HCT116 (cell line): Measurements from ENCODE around the gene MACC1.

Experiments used
- POLR2A ChIP-seq: IDR thresholded peaks from 2 replicates; pipeline ENCODE4 v1.7.0; 2011; ENCODE audit warnings: borderline replicate concordance; ENCODE audit not compliant: insufficient read depth, insufficient read length; ENCODE audit errors: extremely low read depth
- POLR2AphosphoS5 ChIP-seq: IDR thresholded peaks from 2 replicates; pipeline ENCODE4 v1.6.1; 2011; ENCODE audit warnings: mild to moderate bottlenecking, low read depth, low read length, moderate library complexity
- RAD21 ChIP-seq: IDR thresholded peaks from 2 replicates; pipeline ENCODE4 v1.6.1; 2012; ENCODE audit warnings: low read depth, mild to moderate bottlenecking
- SIN3A ChIP-seq: IDR thresholded peaks from 2 replicates; pipeline ENCODE4 v1.6.1; 2012; ENCODE audit warnings: low read depth
- TF ChIP-seq, protein P1 (sequence below): IDR thresholded peaks from 2 replicates; pipeline ENCODE4 v1.6.1; 2012; ENCODE audit warnings: low read depth
- TF ChIP-seq, protein P2 (sequence below), 3 experiments: fragments of 200-600 bp in 1 of 3; sonication (generic) in 1 of 3; IDR thresholded peaks in 2 of 3; conservative IDR thresholded peaks in 1 of 3; 2 replicates each; pipeline ENCODE4 v1.5.1; 2012 to 2017; ENCODE audit warnings: low read depth in 2 of 3, low read length in 2 of 3, antibody characterized with exemption in 1 of 3, borderline replicate concordance in 1 of 3, control low read depth in 1 of 3, mild to moderate bottlenecking in 1 of 3, mixed read lengths in 1 of 3, mixed run types in 1 of 3, moderate library complexity in 1 of 3; ENCODE audit not compliant: insufficient read depth in 1 of 3

DNA sequence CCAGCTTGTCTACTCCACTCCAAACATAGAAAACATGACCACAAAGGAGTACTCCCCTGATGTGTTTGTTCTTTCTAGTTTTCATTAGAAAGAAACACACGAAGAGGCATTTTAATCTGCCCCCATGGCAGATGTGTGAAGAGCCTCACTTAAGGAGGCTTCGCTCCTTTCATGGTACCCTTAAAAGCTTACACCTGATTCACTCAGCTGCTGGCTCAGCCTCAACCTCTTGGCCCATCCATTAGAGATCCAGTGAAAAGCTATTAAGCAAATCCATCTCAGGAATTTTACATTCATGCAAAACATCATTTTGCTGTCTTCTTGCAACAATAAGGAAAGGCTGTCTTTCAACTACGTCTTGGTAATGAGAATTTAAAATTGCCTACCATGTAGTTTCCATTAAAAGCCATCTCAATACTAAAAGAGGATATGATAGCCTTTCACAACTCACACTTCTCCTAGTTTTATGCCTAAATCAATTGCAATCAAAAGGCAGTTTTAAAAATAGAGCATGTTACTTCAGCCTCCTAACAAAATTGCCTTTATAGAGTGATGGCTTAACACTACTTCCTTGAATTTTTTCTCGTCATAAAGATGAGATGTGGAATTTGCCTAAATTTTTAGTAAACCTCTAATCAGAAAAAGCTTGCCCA, 22.7 kb downstream of the MACC1 start:
- TF ChIP-seq, protein P1, sequence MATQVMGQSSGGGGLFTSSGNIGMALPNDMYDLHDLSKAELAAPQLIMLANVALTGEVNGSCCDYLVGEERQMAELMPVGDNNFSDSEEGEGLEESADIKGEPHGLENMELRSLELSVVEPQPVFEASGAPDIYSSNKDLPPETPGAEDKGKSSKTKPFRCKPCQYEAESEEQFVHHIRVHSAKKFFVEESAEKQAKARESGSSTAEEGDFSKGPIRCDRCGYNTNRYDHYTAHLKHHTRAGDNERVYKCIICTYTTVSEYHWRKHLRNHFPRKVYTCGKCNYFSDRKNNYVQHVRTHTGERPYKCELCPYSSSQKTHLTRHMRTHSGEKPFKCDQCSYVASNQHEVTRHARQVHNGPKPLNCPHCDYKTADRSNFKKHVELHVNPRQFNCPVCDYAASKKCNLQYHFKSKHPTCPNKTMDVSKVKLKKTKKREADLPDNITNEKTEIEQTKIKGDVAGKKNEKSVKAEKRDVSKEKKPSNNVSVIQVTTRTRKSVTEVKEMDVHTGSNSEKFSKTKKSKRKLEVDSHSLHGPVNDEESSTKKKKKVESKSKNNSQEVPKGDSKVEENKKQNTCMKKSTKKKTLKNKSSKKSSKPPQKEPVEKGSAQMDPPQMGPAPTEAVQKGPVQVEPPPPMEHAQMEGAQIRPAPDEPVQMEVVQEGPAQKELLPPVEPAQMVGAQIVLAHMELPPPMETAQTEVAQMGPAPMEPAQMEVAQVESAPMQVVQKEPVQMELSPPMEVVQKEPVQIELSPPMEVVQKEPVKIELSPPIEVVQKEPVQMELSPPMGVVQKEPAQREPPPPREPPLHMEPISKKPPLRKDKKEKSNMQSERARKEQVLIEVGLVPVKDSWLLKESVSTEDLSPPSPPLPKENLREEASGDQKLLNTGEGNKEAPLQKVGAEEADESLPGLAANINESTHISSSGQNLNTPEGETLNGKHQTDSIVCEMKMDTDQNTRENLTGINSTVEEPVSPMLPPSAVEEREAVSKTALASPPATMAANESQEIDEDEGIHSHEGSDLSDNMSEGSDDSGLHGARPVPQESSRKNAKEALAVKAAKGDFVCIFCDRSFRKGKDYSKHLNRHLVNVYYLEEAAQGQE = no peak
- no peak for TF ChIP-seq RAD21
- TF ChIP-seq, protein P2, sequence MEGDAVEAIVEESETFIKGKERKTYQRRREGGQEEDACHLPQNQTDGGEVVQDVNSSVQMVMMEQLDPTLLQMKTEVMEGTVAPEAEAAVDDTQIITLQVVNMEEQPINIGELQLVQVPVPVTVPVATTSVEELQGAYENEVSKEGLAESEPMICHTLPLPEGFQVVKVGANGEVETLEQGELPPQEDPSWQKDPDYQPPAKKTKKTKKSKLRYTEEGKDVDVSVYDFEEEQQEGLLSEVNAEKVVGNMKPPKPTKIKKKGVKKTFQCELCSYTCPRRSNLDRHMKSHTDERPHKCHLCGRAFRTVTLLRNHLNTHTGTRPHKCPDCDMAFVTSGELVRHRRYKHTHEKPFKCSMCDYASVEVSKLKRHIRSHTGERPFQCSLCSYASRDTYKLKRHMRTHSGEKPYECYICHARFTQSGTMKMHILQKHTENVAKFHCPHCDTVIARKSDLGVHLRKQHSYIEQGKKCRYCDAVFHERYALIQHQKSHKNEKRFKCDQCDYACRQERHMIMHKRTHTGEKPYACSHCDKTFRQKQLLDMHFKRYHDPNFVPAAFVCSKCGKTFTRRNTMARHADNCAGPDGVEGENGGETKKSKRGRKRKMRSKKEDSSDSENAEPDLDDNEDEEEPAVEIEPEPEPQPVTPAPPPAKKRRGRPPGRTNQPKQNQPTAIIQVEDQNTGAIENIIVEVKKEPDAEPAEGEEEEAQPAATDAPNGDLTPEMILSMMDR (IDR thresholded peaks at IDR 0.05 in 2 of 3, conservative IDR thresholded peaks at IDR 0.05 in 1 of 3; ENCODE audit: borderline replicate concordance in 1 of 3, insufficient read depth in 1 of 3, low read depth in 2 of 3, low read length in 2 of 3) = no peak
- no peak for TF ChIP-seq POLR2A
- TF ChIP-seq POLR2AphosphoS5 = no peak
- no peak for TF ChIP-seq SIN3A
